ENCODE results near the gene TACC3. TPM values are rescaled to one million over a fixed set of nuclear protein-coding genes. Genes with fewer than 3 reads are reported as not detected.

Gene TACC3
- total and polyA plus RNA-seq, 2 of the 8 experiments (the other 6 are each of a cell fraction or from before 2014, with no cell fraction given) = 73.8 to 148 TPM

DNA sequence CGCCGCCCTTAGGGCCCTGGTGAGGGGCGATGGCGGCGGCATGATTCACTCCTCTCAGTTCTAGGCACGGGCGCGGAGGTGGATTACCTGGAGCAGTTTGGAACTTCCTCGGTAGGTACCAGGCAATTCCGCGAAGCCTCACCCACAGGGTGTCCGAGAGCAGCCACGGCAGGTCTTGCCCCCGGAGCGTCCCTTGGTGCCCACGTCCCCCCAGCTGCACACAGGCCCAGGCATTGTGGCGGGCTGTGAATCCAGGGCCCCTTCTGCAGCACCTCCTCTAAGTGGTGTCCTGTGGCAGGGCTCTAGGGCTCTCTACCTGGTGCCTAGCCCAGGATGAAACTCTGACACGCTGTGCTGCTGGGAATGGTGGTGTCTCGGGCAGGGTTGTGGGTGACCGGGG is 13.9 kb downstream of the TACC3 start:
- Histone ChIP-seq H2BK12ac (ENCODE audit: low read depth, low read length) (no peak overlapping the region), H3K27ac (ENCODE audit: low read depth, low read length) (no peak overlapping the region), H3K56ac (replicated peaks; ENCODE audit: insufficient read length, low read depth, low read length) (no peak overlapping the region), H4K91ac (replicated peaks; ENCODE audit: insufficient read length, low read length) (no peak overlapping the region), H3K4me3 (ENCODE audit: extremely low read depth in 1 of 4, insufficient read depth in 2 of 4, low read depth in 3 of 4, low read length in 4 of 4) (no peak overlapping the region), H3K23me2 (ENCODE audit: low read depth, low read length) (no peaks in the 10 kb centered on the region), H2BK20ac (ENCODE audit: low read length) (no peak overlapping the region), H3K4me2 (ENCODE audit: insufficient read depth in 1 of 2, low read depth in 2 of 2, low read length in 2 of 2) (no peak overlapping the region), H3K23ac (ENCODE audit: insufficient read length) (no peak overlapping the region), H3K4ac (replicated peaks; ENCODE audit: insufficient read length, low read depth, low read length) (no peak overlapping the region), H3K27me3 (replicated peaks in 1 of 4; ENCODE audit: control insufficient read depth in 3 of 4, extremely low read depth in 1 of 4, insufficient read depth in 3 of 4, low read length in 3 of 4) (no peaks in the 10 kb centered on the region), H3K14ac (ENCODE audit: insufficient read length) (no peak overlapping the region), H3K79me2 (ENCODE audit: control insufficient read depth in 1 of 2, insufficient read depth in 2 of 2, low read length in 2 of 2) (peaks cover 0 to 12% of the 10 kb centered on the region in 2 experiments; a peak in 2 of 4 replicates), H3K4me1 (replicated peaks in 1 of 4; ENCODE audit: control insufficient read depth in 3 of 4, insufficient read depth in 4 of 4, low read length in 3 of 4) (no peaks in the 10 kb centered on the region), H2BK5ac (ENCODE audit: low read depth, low read length) (no peak overlapping the region), H4K5ac (ENCODE audit: insufficient read length, low read depth, low read length) (no peak overlapping the region), H2BK15ac (ENCODE audit: low read length) (no peak overlapping the region), H2BK120ac (replicated peaks; ENCODE audit: low read depth, low read length) (no peak overlapping the region), H4K20me1 (replicated peaks in 1 of 2; ENCODE audit: control insufficient read depth in 1 of 2, insufficient read depth in 2 of 2, low read length in 2 of 2) (peaks cover 14 to 17% of the 10 kb centered on the region in 2 experiments), H3K9ac (replicated peaks in 1 of 4; ENCODE audit: extremely low read depth in 1 of 4, low read depth in 3 of 4, low read length in 3 of 4) (no peak overlapping the region; a peak in 2 of 7 replicates), H2AFZ (ENCODE audit: low read length) (no peak overlapping the region), H3K9me3 (ENCODE audit: insufficient read depth in 2 of 2, low read depth in 1 of 2, low read length in 1 of 2) (no peaks in the 10 kb centered on the region), H2AK5ac (ENCODE audit: low read depth, low read length) (no peak overlapping the region), H4K8ac (ENCODE audit: extremely low read depth, insufficient read depth, low read length) (no peak overlapping the region), H3K36me3 (ENCODE audit: control insufficient read depth in 2 of 4, insufficient read depth in 4 of 4, low read length in 3 of 4) (peaks cover 49 to 88% (median 81%) of the 10 kb centered on the region in 4 experiments), H3K79me1 (ENCODE audit: low read depth, low read length) (peaks cover 11% of the 10 kb centered on the region; the same call in 1 of the 2 replicates), H3K18ac (ENCODE audit: extremely low read depth, low read length) (no peak overlapping the region)
- no peak for FAIRE-seq
- WGBS, 2 experiments (ENCODE audit: extremely low coverage in 1 of 2, insufficient coverage in 1 of 2, insufficient read length in 1 of 2, insufficient replicate concordance in 2 of 2, low coverage in 1 of 2, low lambda C conversion rate in 2 of 2, missing lambda C conversion rate in 1 of 2) = 88% methylated on average over 11 of the region's 20 CpGs; no CpG with 5 or more reads in 1 of the 2 experiments
- no peak for TF ChIP-seq ZNF274 (IDR thresholded peaks at IDR 0.05; ENCODE audit: borderline replicate concordance, extremely low read depth, low read length)
- no peak for TF ChIP-seq EGR1 (IDR thresholded peaks at IDR 0.05; ENCODE audit: borderline replicate concordance, low read depth, low read length)
- ChIA-PET CTCF (ENCODE audit: partially characterized antibody) (interaction anchor here (1.7 to 18.6 kb wide), 4 partner anchors 11 to 64 kb away, joined by 4 to 326 read pairs (median 14); no protein-coding TSS in a partner anchor), POLR2A (ENCODE audit: partially characterized antibody) (no interaction called here)
- DNase-seq (ENCODE audit: low read depth in 1 of 2, low spot score in 2 of 2) = no peak
